H1 (cell line): ENCODE results near the gene CMIP. TPM values are rescaled to one million over a fixed set of nuclear protein-coding genes. Genes with fewer than 3 reads are reported as not detected.

Source experiments
- CTCF ChIA-PET: fragments of 300-600 bp; sonication (Branson Sonifier 250); formaldehyde crosslinking; loops from one replicate; lab custom pipeline; 2021; ENCODE audit not compliant: partially characterized antibody; lab: Charles Lee
- POLR2A ChIA-PET: fragments of 300-600 bp; sonication (Branson Sonifier 250); formaldehyde crosslinking; loops from one replicate; lab custom pipeline; 2021; ENCODE audit warnings: inconsistent platforms; ENCODE audit not compliant: partially characterized antibody; lab: Charles Lee
- DNase-seq, 2 experiments: peaks; one replicate each; pipeline versions ENCODE4 v3.0.0 to v3.0.0-alpha.2; 2010 to 2022; ENCODE audit warnings: low spot score in 2 of 2, low read depth in 1 of 2, mixed read lengths in 1 of 2
- FAIRE-seq: peaks from 2 replicates; lab custom pipeline; 2011; peaks lifted over from hg19 to GRCh38; lab: Jason Lieb, UNC
- H2AFZ ChIP-seq: 2 replicates; pipeline ENCODE4 v1.8.1; 2012; ENCODE audit warnings: low read length, inconsistent platforms
- H2AK5ac ChIP-seq: 2 replicates; pipeline ENCODE4 v1.6.1; 2013; ENCODE audit warnings: low read depth, low read length
- H2BK120ac ChIP-seq: replicated peaks from 2 replicates; pipeline ENCODE3; 2013; ENCODE audit warnings: low read depth, low read length, inconsistent platforms
- H2BK12ac ChIP-seq: 2 replicates; pipeline ENCODE4 v1.6.1; 2013; ENCODE audit warnings: low read depth, low read length
- H2BK15ac ChIP-seq: 2 replicates; pipeline ENCODE4 v1.6.1; 2013; ENCODE audit warnings: low read length
- H2BK20ac ChIP-seq: 2 replicates; pipeline ENCODE4 v1.6.1; 2013; ENCODE audit warnings: low read length
- H2BK5ac ChIP-seq: 2 replicates; pipeline ENCODE4 v1.6.1; 2013; ENCODE audit warnings: low read depth, low read length
- H3K14ac ChIP-seq: 2 replicates; pipeline ENCODE4 v1.6.1; 2013; ENCODE audit warnings: inconsistent platforms; ENCODE audit not compliant: insufficient read length
- H3K18ac ChIP-seq: 2 replicates; pipeline ENCODE4 v1.6.1; 2013; ENCODE audit warnings: low read length; ENCODE audit errors: extremely low read depth
- H3K23ac ChIP-seq: 2 replicates; pipeline ENCODE4 v1.6.1; 2013; ENCODE audit warnings: inconsistent platforms; ENCODE audit not compliant: insufficient read length
- H3K23me2 ChIP-seq: 2 replicates; pipeline ENCODE4 v1.6.1; 2013; ENCODE audit warnings: low read depth, low read length
- H3K27ac ChIP-seq: 2 replicates; pipeline ENCODE4 v1.6.1; 2011; ENCODE audit warnings: low read depth, low read length, inconsistent platforms
- H3K27me3 ChIP-seq, 4 experiments: replicated peaks in 1 of 4; 1 replicate in 1 of 4; 2 replicates in 3 of 4; pipeline versions ENCODE4 v1.6.1 to v1.8.1; 2011 to 2013; ENCODE audit warnings: low read length in 3 of 4, mild to moderate bottlenecking in 3 of 4, inconsistent platforms in 2 of 4, mixed read lengths in 2 of 4, moderate library complexity in 1 of 4; ENCODE audit not compliant: control insufficient read depth in 3 of 4, insufficient read depth in 3 of 4; ENCODE audit errors: extremely low read depth in 1 of 4
- H3K36me3 ChIP-seq, 4 experiments: 2 replicates each; pipeline versions ENCODE4 v1.6.1 to v1.8.1; 2011 to 2013; ENCODE audit warnings: mild to moderate bottlenecking in 4 of 4, low read length in 3 of 4, moderate library complexity in 2 of 4, control low read depth in 1 of 4, inconsistent platforms in 1 of 4; ENCODE audit not compliant: insufficient read depth in 4 of 4, control insufficient read depth in 2 of 4
- H3K4ac ChIP-seq: replicated peaks from 2 replicates; pipeline ENCODE3; 2013; ENCODE audit warnings: low read length, low read depth, mixed read lengths, inconsistent platforms; ENCODE audit not compliant: insufficient read length
- H3K4me1 ChIP-seq, 4 experiments: replicated peaks in 1 of 4; 1 replicate in 1 of 4; 2 replicates in 3 of 4; pipeline versions ENCODE4 v1.6.1 to v1.8.1; 2011 to 2013; ENCODE audit warnings: low read length in 3 of 4, inconsistent platforms in 2 of 4, mixed read lengths in 1 of 4; ENCODE audit not compliant: insufficient read depth in 4 of 4, control insufficient read depth in 3 of 4
- H3K4me2 ChIP-seq, 2 experiments: 2 replicates each; pipeline versions ENCODE4 v1.6.1 to v1.8.1; 2011 to 2013; ENCODE audit warnings: low read depth in 2 of 2, low read length in 2 of 2, control low read depth in 1 of 2, inconsistent platforms in 1 of 2, mild to moderate bottlenecking in 1 of 2; ENCODE audit not compliant: insufficient read depth in 1 of 2
- H3K4me3 ChIP-seq, 4 experiments: fragments of 200-600, 300-600 bp in 1 of 4; sonication (generic), shearing (Covaris generic), sonication (Bioruptor Twin) in 1 of 4; 2 replicates each; pipeline versions ENCODE4 v1.5.1 to v1.8.1; 2011 to 2016; ENCODE audit warnings: low read length in 4 of 4, low read depth in 3 of 4, control low read depth in 2 of 4, inconsistent platforms in 2 of 4, mild to moderate bottlenecking in 2 of 4, mixed read lengths in 1 of 4, moderate library complexity in 1 of 4; ENCODE audit not compliant: insufficient read depth in 2 of 4; ENCODE audit errors: extremely low read depth in 1 of 4
- H3K56ac ChIP-seq: replicated peaks from 2 replicates; pipeline ENCODE3; 2013; ENCODE audit warnings: low read depth, mild to moderate bottlenecking, mixed read lengths, low read length, inconsistent platforms; ENCODE audit not compliant: insufficient read length
- H3K79me1 ChIP-seq: 2 replicates; pipeline ENCODE4 v1.6.1; 2013; ENCODE audit warnings: low read depth, low read length, control low read depth
- H3K79me2 ChIP-seq, 2 experiments: 2 replicates each; pipeline versions ENCODE4 v1.6.1 to v1.8.1; 2012 to 2013; ENCODE audit warnings: low read length in 2 of 2, mild to moderate bottlenecking in 2 of 2, inconsistent platforms in 1 of 2; ENCODE audit not compliant: insufficient read depth in 2 of 2, control insufficient read depth in 1 of 2
- H3K9ac ChIP-seq, 4 experiments: replicated peaks in 1 of 4; 1 replicate in 1 of 4; 2 replicates in 3 of 4; pipeline versions ENCODE4 v1.6.1 to v1.8.1; 2011 to 2013; ENCODE audit warnings: low read depth in 3 of 4, low read length in 3 of 4, control low read depth in 2 of 4, mild to moderate bottlenecking in 2 of 4, moderate library complexity in 2 of 4, inconsistent platforms in 1 of 4; ENCODE audit errors: extremely low read depth in 1 of 4
- H3K9me3 ChIP-seq, 2 experiments: 2 replicates each; pipeline versions ENCODE4 v1.6.1 to v1.8.1; 2012 to 2013; ENCODE audit warnings: mild to moderate bottlenecking in 2 of 2, moderate library complexity in 2 of 2, control low read depth in 1 of 2, inconsistent platforms in 1 of 2, low read depth in 1 of 2, low read length in 1 of 2, mixed read lengths in 1 of 2; ENCODE audit not compliant: insufficient read depth in 2 of 2
- H4K20me1 ChIP-seq, 2 experiments: replicated peaks in 1 of 2; 2 replicates each; pipeline versions ENCODE3 to v1.8.1; 2011 to 2013; ENCODE audit warnings: inconsistent platforms in 2 of 2, low read length in 2 of 2, mild to moderate bottlenecking in 1 of 2; ENCODE audit not compliant: insufficient read depth in 2 of 2, control insufficient read depth in 1 of 2
- H4K5ac ChIP-seq: 2 replicates; pipeline ENCODE4 v1.6.1; 2013; ENCODE audit warnings: low read length, low read depth, mixed read lengths, inconsistent platforms; ENCODE audit not compliant: insufficient read length
- H4K8ac ChIP-seq: 2 replicates; pipeline ENCODE4 v1.8.0; 2013; ENCODE audit warnings: mild to moderate bottlenecking, moderate library complexity, low read length, inconsistent platforms; ENCODE audit not compliant: insufficient read depth; ENCODE audit errors: extremely low read depth
- H4K91ac ChIP-seq: replicated peaks from 2 replicates; pipeline ENCODE3; 2013; ENCODE audit warnings: low read length, mixed read lengths, inconsistent platforms; ENCODE audit not compliant: insufficient read length
- NANOG ChIP-seq: IDR thresholded peaks from 2 replicates; pipeline ENCODE4 v1.6.1; 2011; ENCODE audit warnings: low read length, low read depth, mild to moderate bottlenecking, inconsistent platforms; ENCODE audit not compliant: insufficient read depth, poor library complexity, severe bottlenecking
- SIX5 ChIP-seq: IDR thresholded peaks from 2 replicates; pipeline ENCODE4 v1.6.1; 2011; ENCODE audit warnings: mild to moderate bottlenecking, low read depth, low read length
- YY1 ChIP-seq: IDR thresholded peaks from 2 replicates; pipeline ENCODE4 v1.6.1; 2011; ENCODE audit warnings: low read depth, mild to moderate bottlenecking, low read length
- WGBS, 2 experiments: shearing (Covaris generic) in 1 of 2; methylation state at CpG; one replicate each; pipeline versions ENCODE4 v1.1.6 to v1.1.7; 2013 to 2015; ENCODE audit warnings: low lambda C conversion rate in 2 of 2, mixed read lengths in 2 of 2, inconsistent platforms in 1 of 2, low coverage in 1 of 2, missing lambda C conversion rate in 1 of 2; ENCODE audit not compliant: insufficient replicate concordance in 2 of 2, insufficient coverage in 1 of 2, insufficient read length in 1 of 2; ENCODE audit errors: extremely low coverage in 1 of 2, missing lambda C conversion rate in 1 of 2; 5-methylcytosine and 5-hydroxymethylcytosine counted together
- polyA plus RNA-seq, 7 experiments: library from polyadenylated mRNA; depleted of rRNA in 3 of 7; stranded (reverse) in 5 of 7; unstranded in 2 of 7; fragments of >200 nt in 5 of 7; fragments of 200-250 nt in 2 of 7; gene quantifications; 1 replicate in 5 of 7; 2 replicates in 1 of 7; 4 replicates in 1 of 7; pipeline versions ENCODE4 v1.2.1 to v1.2.3, GENCODE V29; 2011 to 2013; ENCODE audit warnings: missing spikeins in 2 of 7, mixed read lengths in 2 of 7
- total RNA-seq: library from RNA; stranded (reverse); fragmentation: NEBNext Ultra II Directional; extraction: Animal tissue kit (Norgen Biotek cat#: 25700); gene quantifications from 2 replicates; pipeline ENCODE4 v1.2.1, GENCODE V29; 2021
- TF ChIP-seq, protein P1 (sequence below): IDR thresholded peaks from 2 replicates; pipeline ENCODE4 v1.6.1; 2012; ENCODE audit warnings: low read length, inconsistent platforms

Gene CMIP
- total and polyA plus RNA-seq, 2 of the 8 experiments (the other 6 are each of a cell fraction or from before 2014, with no cell fraction given): 7.9 to 53.2 TPM

- H3K79me1 ChIP-seq: peaks cover 46% of the 10 kb centered on the region
- H3K9me3 ChIP-seq: no peaks in the 10 kb centered on the region
- no peak overlapping the region for H3K56ac ChIP-seq
- H4K8ac ChIP-seq: no peak overlapping the region; the same call in 1 of the 2 replicates
- H2BK5ac ChIP-seq: no peak overlapping the region
- H2AFZ ChIP-seq: no peak overlapping the region
- no peak overlapping the region for H3K4me2 ChIP-seq
- H3K27me3 ChIP-seq: no peaks in the 10 kb centered on the region
- H4K5ac ChIP-seq: no peak overlapping the region
- H3K9ac ChIP-seq: no peak overlapping the region; a peak in 1 of 7 replicates
- no peak overlapping the region for H2AK5ac ChIP-seq
- FAIRE-seq (no peak), DNase-seq (no peak)
- no peak overlapping the region for H3K4me3 ChIP-seq
- ChIA-PET CTCF (interaction anchor here (0.8 to 1.3 kb wide), 4 partner anchors 10 to 326 kb away, joined by 3 to 4 read pairs (median 3); no protein-coding TSS in a partner anchor), POLR2A (interaction anchor here (0.8 to 1.2 kb wide), 2 partner anchors 18 to 177 kb away, joined by 3 read pairs; no protein-coding TSS in a partner anchor)
- H3K14ac ChIP-seq: no peak overlapping the region
- H2BK12ac ChIP-seq: no peak overlapping the region
- peaks cover 17 to 27% of the 10 kb centered on the region in 2 experiments for H4K20me1 ChIP-seq
- H3K18ac ChIP-seq: no peak overlapping the region
- 78% methylated on average over 20 of the region's 22 CpGs; no CpG with 5 or more reads in 1 of the 2 experiments for WGBS, 2 experiments
- H3K23me2 ChIP-seq: no peaks in the 10 kb centered on the region
- no peaks in the 10 kb centered on the region for H3K36me3 ChIP-seq
- peaks cover 0 to 5% (median 0%) of the 10 kb centered on the region in 4 experiments; a peak in 2 of 7 replicates for H3K4me1 ChIP-seq
- H2BK15ac ChIP-seq: no peak overlapping the region
- no peak overlapping the region for H4K91ac ChIP-seq
- no peak overlapping the region for H2BK20ac ChIP-seq
- H3K79me2 ChIP-seq: peaks cover 0 to 87% of the 10 kb centered on the region in 2 experiments
- no peak overlapping the region for H2BK120ac ChIP-seq
- no peak overlapping the region for H3K23ac ChIP-seq
- no peak for TF ChIP-seq NANOG
- TF ChIP-seq, protein P1, sequence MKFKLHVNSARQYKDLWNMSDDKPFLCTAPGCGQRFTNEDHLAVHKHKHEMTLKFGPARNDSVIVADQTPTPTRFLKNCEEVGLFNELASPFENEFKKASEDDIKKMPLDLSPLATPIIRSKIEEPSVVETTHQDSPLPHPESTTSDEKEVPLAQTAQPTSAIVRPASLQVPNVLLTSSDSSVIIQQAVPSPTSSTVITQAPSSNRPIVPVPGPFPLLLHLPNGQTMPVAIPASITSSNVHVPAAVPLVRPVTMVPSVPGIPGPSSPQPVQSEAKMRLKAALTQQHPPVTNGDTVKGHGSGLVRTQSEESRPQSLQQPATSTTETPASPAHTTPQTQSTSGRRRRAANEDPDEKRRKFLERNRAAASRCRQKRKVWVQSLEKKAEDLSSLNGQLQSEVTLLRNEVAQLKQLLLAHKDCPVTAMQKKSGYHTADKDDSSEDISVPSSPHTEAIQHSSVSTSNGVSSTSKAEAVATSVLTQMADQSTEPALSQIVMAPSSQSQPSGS: no peak
- TF ChIP-seq SIX5: no peak
- TF ChIP-seq YY1: no peak
- H3K27ac ChIP-seq: no peak overlapping the region
- H3K4ac ChIP-seq: no peak overlapping the region
Measured at GRCh38 chr16:81553080-81553813, 108.6 kb downstream of the CMIP start.
